HG03045 (cell line): ENCODE measurements around the gene BCO1.

Source experiments
- ATAC-seq: cut with Tn5 transposase; IDR thresholded peaks from one replicate; pipeline ENCODE4 v1.9.1; 2021; ENCODE audit warnings: mild to moderate bottlenecking, moderate library complexity; ENCODE audit not compliant: unreplicated experiment

The BCO1 gene

DNA sequence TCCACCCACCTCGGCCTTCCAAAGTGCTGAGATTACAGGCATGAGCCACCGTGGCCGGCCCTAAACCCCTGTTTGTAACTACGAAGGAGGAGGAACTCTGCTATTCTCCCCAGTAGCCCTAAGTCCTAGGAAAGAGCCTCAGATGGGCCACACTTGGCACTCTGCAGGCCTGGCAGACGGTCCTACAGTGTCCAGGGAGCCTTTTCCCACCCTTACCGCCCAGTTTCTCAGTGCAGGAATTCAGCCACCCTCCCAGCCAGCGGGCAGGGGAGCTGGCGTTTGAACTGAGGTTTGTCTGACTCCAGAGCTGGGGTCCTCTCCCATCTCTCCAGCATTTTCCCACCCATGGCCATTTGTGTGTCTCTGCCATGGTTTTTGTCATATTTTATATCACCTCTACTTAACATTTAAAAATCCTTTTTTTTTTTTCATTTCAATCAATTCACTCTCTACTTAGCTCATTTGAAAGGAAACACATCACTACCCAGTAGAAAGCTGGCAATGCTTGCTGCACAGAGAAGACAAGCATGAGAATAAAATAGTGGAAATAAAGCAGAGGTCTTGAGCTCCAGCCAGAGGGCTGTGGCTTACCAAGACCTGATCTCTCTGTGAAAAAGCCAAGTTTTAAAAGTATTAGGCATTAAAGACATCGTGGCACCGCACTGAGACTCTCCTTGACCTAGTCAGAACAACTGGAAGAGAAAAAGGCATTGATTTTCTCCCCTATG, 34.9 kb downstream of the BCO1 start:
- ATAC-seq = no peak

- ATAC-seq = no peak
These were observed 36.6 kb downstream of the BCO1 start for GRCh38 chr16:81275064-81275532.

DNA sequence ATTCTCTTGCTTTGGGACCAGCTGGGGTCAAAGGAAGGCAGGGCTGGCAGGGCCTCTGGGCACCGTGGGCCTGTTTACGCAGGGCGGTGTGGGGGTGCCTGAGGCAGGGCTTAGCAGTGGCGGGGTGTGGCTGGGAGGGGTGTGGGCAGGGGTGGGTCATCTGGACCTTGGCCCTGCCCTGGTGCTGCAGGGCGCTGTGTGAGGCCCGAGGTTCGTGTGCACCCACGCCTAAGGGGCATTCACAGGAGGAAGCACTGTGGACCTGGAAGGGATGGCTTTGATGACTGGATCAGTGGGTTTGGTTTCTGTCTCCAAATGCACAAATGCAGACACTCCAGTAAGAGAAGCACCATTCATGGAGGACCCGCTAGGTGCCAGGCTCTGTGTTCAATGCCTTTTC, 37.3 kb downstream of the BCO1 start:
- ATAC-seq = no peak

DNA sequence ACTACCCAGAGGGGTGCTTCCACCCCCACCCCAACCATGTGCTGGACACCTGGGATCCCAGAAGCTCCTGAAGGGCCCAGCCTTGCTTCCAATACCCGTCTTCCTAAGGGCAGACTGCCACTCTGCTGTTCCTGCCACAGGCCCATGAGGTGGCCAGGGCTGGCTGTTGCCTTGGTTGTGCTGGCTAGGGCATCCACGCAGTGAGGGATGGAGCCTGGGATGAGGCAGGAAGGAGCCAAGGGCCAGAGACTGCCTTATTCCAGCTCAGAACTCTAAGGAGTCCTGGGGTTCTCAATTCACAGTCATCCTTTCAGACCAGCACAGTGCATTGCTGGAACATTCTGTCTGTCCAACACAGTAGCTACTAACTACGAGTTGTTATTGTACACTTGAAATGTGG, 37.8 kb downstream of the BCO1 start:
- ATAC-seq = no peak

DNA sequence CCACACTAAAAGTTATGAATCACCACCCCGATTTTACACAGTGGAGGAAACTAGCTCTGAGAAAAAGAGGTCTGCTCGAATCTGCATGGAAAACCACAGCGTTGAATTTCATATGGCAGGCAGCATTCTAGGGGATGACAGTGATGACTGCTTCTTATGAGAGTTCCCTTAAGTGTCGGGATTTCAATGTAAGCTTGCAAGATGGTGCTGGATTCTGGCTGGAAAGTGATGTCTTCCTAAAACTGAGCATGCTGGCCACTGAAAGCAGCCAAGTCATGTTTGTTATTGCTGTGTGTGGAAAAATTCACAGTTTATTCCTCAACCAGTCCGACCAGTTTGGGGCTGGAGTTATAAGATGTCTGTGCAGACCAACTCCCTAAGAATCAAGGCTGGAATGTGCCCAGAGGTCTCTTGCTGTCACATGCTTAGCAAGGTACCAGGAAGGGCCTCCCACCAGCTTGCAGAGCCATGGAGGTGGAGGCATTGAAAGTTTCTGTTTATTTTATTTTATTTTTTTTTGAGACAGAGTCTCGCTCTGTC, 39.1 kb downstream of the BCO1 start:
- no peak for ATAC-seq

GRCh38 chr16:81278526-81278925, 40.0 kb downstream of the BCO1 start:
- no peak for ATAC-seq

DNA sequence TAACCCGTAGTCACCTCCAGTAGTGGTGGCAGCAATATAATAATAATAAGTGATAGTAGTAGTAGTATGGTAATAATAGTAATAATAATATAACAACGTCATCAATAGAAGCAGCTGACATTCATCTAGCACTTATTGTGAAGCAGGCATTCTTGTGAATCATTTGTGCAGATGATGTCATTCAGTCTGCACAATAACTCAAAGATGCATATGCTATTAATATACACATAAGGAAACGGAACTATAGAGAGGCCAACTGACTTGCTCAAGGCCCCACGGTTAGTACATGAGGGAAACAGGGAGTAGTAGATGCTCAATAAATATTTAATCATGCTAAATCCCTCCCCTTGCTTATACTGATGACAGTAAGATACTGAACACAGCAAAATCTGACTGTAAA, 40.9 kb downstream of the BCO1 start:
- ATAC-seq = no peak

GRCh38 chr16:81280393-81280792, 41.9 kb downstream of the BCO1 start:
- no peak for ATAC-seq

GRCh38 chr16:81283044-81283443, 44.6 kb downstream of the BCO1 start:
- ATAC-seq = no peak

DNA sequence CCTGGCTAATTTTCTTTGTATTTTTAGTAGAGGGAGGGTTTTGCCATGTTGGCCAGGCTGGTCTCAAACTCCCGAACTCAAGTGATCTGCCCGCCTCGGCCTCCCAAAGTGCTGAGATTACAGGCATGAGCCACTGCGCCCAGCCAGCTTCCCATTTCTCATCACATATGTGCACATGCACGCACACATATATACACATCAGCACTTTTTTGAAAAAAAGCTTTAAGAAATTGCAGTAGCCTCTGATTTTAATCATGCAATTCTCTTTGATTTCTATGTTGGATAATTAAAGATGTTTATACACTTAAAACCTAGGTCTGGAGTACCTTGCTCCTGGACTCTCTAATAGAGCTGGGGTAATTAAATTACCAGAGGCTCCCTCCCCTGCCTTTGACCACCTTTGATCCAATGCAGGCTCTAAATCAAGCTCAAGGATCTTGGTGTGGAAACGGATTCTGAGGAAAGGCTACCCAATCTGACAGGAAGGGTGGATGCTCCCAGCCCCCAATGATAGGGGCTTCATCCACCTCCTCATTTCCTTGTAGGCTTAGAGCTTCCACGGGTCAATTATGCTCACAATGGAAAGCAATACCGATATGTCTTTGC, 46.6 kb downstream of the BCO1 start:
- no peak for ATAC-seq

- ATAC-seq = no peak
These were observed 47.7 kb downstream of the BCO1 start for GRCh38 chr16:81286190-81286589.

DNA sequence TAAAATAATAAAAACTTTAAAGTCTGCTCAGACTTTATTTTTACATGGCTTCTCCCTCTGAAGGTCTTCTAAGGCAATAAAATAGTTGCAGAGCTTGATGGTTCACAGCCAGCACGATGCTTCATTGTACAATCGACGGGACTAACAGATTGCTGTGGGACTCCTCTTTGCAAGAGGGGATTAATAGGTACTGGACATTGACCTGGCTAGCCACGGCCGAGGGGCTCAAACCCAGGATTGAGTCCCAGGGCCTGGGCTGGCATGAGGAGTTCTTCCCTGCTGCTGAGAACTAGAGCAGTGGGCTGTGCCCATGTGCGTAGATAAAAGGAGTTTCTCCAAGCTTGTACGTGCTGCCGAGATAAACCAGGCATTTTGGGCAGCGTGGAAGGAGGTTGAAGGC, 52.6 kb downstream of the BCO1 start:
- ATAC-seq = no peak

GRCh38 chr16:81292936-81293335, 54.4 kb downstream of the BCO1 start:
- no peak for ATAC-seq

- no peak for ATAC-seq
These were observed 55.7 kb downstream of the BCO1 start for GRCh38 chr16:81293909-81294802.

GRCh38 chr16:81296631-81297030, 58.1 kb downstream of the BCO1 start:
- no peak for ATAC-seq

- ATAC-seq = no peak
These were observed 69.3 kb downstream of the BCO1 start for GRCh38 chr16:81307770-81308169.

- no peak for ATAC-seq
These were observed 71.7 kb downstream of the BCO1 start for GRCh38 chr16:81310045-81310644.

- no peak for ATAC-seq
These were observed 73.3 kb downstream of the BCO1 start for GRCh38 chr16:81311762-81312161.

DNA sequence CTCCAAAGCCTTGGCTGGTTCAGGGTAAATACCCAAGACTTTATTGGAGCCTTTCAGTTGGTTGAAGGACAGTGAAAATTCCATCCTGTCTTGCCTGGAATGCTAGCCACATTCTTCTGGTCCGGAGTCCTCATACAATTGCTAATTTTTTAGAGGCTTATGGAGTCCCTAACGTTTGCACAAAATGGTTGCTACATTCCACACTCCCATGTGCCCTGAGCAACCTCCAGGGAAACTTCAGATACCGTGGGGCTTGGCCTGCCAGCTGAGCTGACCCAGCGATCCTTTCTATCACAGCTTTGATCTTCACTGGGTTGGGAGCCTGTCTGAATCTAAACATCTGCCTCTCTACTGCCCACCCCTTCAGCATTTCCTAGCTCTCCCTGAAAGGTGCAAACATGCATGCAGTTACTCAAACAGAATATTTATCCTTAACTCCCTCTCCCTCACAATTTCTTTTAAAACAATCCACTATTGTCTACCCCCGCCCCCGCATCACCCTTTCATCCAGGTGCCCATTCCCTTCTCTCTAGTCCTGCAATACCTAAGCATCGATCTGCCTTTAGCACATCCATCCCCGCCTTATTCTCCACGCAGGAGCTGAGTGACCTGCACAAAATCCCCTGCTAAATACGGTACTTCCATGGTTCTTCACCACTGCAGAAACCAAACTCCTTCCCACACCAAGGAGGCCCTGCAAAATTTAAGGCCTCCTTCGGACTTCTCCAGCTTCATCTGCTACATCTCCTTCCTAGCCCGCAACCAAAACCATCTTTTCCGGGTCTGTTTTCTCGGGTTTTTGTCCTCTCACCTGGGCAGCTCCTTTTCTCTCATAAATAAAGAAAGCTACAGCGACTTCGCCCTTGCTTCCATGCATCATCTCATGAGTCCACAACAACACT, 75.5 kb downstream of the BCO1 start:
- ATAC-seq = peak; percentile 3
